ENCODE data around the gene KIF22.

KIF22 gene

GRCh38 chr16:29804020-29804419 is 13.5 kb downstream of the KIF22 start:
- DNase-seq (ENCODE audit: low spot score): no peak

- no peak for DNase-seq (ENCODE audit: low spot score)
Observed at GRCh38 chr16:29804455-29805231, 14.1 kb downstream of the KIF22 start.

- DNase-seq (ENCODE audit: low spot score): peak; percentile 98
Observed at GRCh38 chr16:29805232-29806098, 14.9 kb downstream of the KIF22 start.

- no peak for DNase-seq (ENCODE audit: low spot score)
Observed at GRCh38 chr16:29806099-29806579, 15.6 kb downstream of the KIF22 start, which contains the start of gene MAZ. Gene MAZ (plus strand): TSS chr16:29806529. CDS start chr16:29806702, 173 bp downstream.

GRCh38 chr16:29806641-29807425 is 16.3 kb downstream of the KIF22 start:
- no peak for DNase-seq (ENCODE audit: low spot score)

- peak; percentile 90 for DNase-seq (ENCODE audit: low spot score)
Observed at GRCh38 chr16:29807426-29808218, 17.1 kb downstream of the KIF22 start.

GRCh38 chr16:29808219-29808900 is 17.8 kb downstream of the KIF22 start:
- DNase-seq (ENCODE audit: low spot score): no peak

GRCh38 chr16:29809031-29809747 is 18.6 kb downstream of the KIF22 start:
- no peak for DNase-seq (ENCODE audit: low spot score)

- DNase-seq (ENCODE audit: low spot score): no peak
Observed at GRCh38 chr16:29809850-29810698, 19.5 kb downstream of the KIF22 start.

GRCh38 chr16:29810699-29811169 is 20.2 kb downstream of the KIF22 start:
- DNase-seq (ENCODE audit: low spot score): no peak

- DNase-seq (ENCODE audit: low spot score): peak; percentile 67
Observed at GRCh38 chr16:29811170-29811895, 20.8 kb downstream of the KIF22 start.

GRCh38 chr16:29811896-29812665 is 21.5 kb downstream of the KIF22 start, which contains the start of gene PRRT2:
Gene PRRT2 (plus strand): TSS chr16:29812193. CDS start chr16:29813055, 862 bp downstream.
- peak; percentile 53 for DNase-seq (ENCODE audit: low spot score)

GRCh38 chr16:29812754-29813643 is 22.4 kb downstream of the KIF22 start:
- DNase-seq (ENCODE audit: low spot score): no peak

- no peak for DNase-seq (ENCODE audit: low spot score)
Observed at GRCh38 chr16:29813644-29814562, 23.4 kb downstream of the KIF22 start.

GRCh38 chr16:29814592-29814991 is 24.0 kb downstream of the KIF22 start:
- DNase-seq (ENCODE audit: low spot score): no peak
